Measurements from ENCODE around the gene BCOR.
A peak's percentile ranks its signal among the peaks of the same experiment; 100 is the strongest.

BCOR gene

GRCh38 chrX:40097141-40097503, 636 bp downstream of the BCOR start:
- no peak for DNase-seq

GRCh38 chrX:40096395-40097091, 1.2 kb downstream of the BCOR start:
- peak; percentile 69 for DNase-seq

GRCh38 chrX:40095583-40096394, 2.0 kb downstream of the BCOR start:
- no peak for DNase-seq

- DNase-seq, result no peak
These were observed 2.7 kb downstream of the BCOR start for GRCh38 chrX:40094900-40095582.

- DNase-seq, result no peak
These were observed 3.5 kb downstream of the BCOR start for GRCh38 chrX:40094041-40094899.

- no peak for DNase-seq
These were observed 4.2 kb downstream of the BCOR start for GRCh38 chrX:40093586-40093985.

- no peak for DNase-seq
These were observed 4.8 kb downstream of the BCOR start for GRCh38 chrX:40092808-40093435.

GRCh38 chrX:40091691-40092421, 5.9 kb downstream of the BCOR start:
- no peak for DNase-seq

GRCh38 chrX:40090961-40091360, 6.8 kb downstream of the BCOR start:
- no peak for DNase-seq

- no peak for DNase-seq
These were observed 7.5 kb downstream of the BCOR start for GRCh38 chrX:40090050-40090804.

- DNase-seq, result no peak
These were observed 8.8 kb downstream of the BCOR start for GRCh38 chrX:40088803-40089540.

GRCh38 chrX:40088299-40088625, 9.5 kb downstream of the BCOR start:
- no peak for DNase-seq

- no peak for DNase-seq
These were observed 10.1 kb downstream of the BCOR start for GRCh38 chrX:40087425-40088298.

GRCh38 chrX:40086569-40087335, 11.0 kb downstream of the BCOR start:
- DNase-seq, result no peak

- DNase-seq, result no peak
These were observed 12.0 kb downstream of the BCOR start for GRCh38 chrX:40085714-40086113.

GRCh38 chrX:40085102-40085551, 12.6 kb downstream of the BCOR start:
- no peak for DNase-seq

GRCh38 chrX:40084471-40085101, 13.2 kb downstream of the BCOR start:
- DNase-seq, result no peak

- DNase-seq, result no peak
These were observed 13.8 kb downstream of the BCOR start for GRCh38 chrX:40083979-40084359.
